Measurements from ENCODE around the gene HAUS8. TPM values are rescaled to one million over a fixed set of nuclear protein-coding genes. Genes with fewer than 3 reads are reported as not detected.
"Not testable (repeated sequence)": the region's sequence is repeated elsewhere in the genome, so short reads cannot be mapped to it uniquely, and the experiment has no call there.

Gene HAUS8
- total RNA-seq, 1 experiment from 2014 or later = 30.8 TPM

GRCh38 chr19:17025991-17026658 is 49.1 kb downstream of the HAUS8 start:
- peak; percentile 57 to 74 for DNase-seq
- Histone ChIP-seq H3K4me2 (peak overlapping the region; percentile 89), H3K4me1 (replicated peaks; ENCODE audit: insufficient read depth) (peaks cover 51% of the 10 kb centered on the region), H3K9me3 (ENCODE audit: insufficient read depth, low read depth) (no peaks in the 10 kb centered on the region), H3F3A (ENCODE audit: insufficient read depth, low read depth) (peaks cover 66% of the 10 kb centered on the region), H3K9me2 (ENCODE audit: insufficient read depth) (no peaks in the 10 kb centered on the region), H3K27me3 (ENCODE audit: insufficient read depth, low read depth) (no peaks in the 10 kb centered on the region), H3K4me3 (peak overlapping the region; percentile 92), H2AFZ (peak overlapping the region; percentile 83), H4K20me1 (ENCODE audit: insufficient read depth) (no peaks in the 10 kb centered on the region), H3K36me3 (ENCODE audit: low read depth) (peaks cover 7% of the 10 kb centered on the region; the same call in 1 of the 2 replicates), H3K79me2 (ENCODE audit: low read depth) (peaks cover 30% of the 10 kb centered on the region), H3K27ac (peak overlapping the region; percentile 48)
- POLR2A ChIA-PET (ENCODE audit: unreplicated experiment) = no interaction called here
- no TSS peak for BruUV-seq (replicated peaks)
- no peak for TF ChIP-seq CTCF (conservative IDR thresholded peaks at IDR 0.05)
- TF ChIP-seq EZH2 (IDR thresholded peaks at IDR 0.05; ENCODE audit: low read depth) = no peak
- intact Hi-C loops (cut with micrococcal nuclease; ENCODE audit: unreplicated experiment) = no loop called here
- CTCF ChIA-PET = no interaction called here

- intact Hi-C loops (cut with micrococcal nuclease; ENCODE audit: unreplicated experiment) = no loop called here
- POLR2A ChIA-PET (ENCODE audit: unreplicated experiment) = no interaction called here
- peaks cover 59% of the 10 kb centered on the region for H3K4me1 ChIP-seq (replicated peaks; ENCODE audit: insufficient read depth)
- peaks cover 38% of the 10 kb centered on the region for H3K79me2 ChIP-seq (ENCODE audit: low read depth)
- no peak overlapping the region for H2AFZ ChIP-seq
- CTCF ChIA-PET = no interaction called here
- H3K4me3 ChIP-seq = peak overlapping the region; percentile 92; the same call in 1 of the 2 replicates
- DNase-seq = peak; percentile 34 to 82
- peaks cover 66% of the 10 kb centered on the region for H3F3A ChIP-seq (ENCODE audit: insufficient read depth, low read depth)
- TF ChIP-seq EZH2 (IDR thresholded peaks at IDR 0.05; ENCODE audit: low read depth) (no peak), CTCF (conservative IDR thresholded peaks at IDR 0.05) (no peak)
- no peaks in the 10 kb centered on the region for H3K9me2 ChIP-seq (ENCODE audit: insufficient read depth)
- H3K36me3 ChIP-seq (ENCODE audit: low read depth) = peaks cover 7% of the 10 kb centered on the region; the same call in 1 of the 2 replicates
- no peaks in the 10 kb centered on the region for H3K9me3 ChIP-seq (ENCODE audit: insufficient read depth, low read depth)
- H4K20me1 ChIP-seq (ENCODE audit: insufficient read depth) = no peaks in the 10 kb centered on the region
- H3K27me3 ChIP-seq (ENCODE audit: insufficient read depth, low read depth) = no peaks in the 10 kb centered on the region
- BruUV-seq (replicated peaks) = no TSS peak
- peak overlapping the region; percentile 89 for H3K4me2 ChIP-seq
- H3K27ac ChIP-seq = peak overlapping the region; percentile 48
Observed at GRCh38 chr19:17025361-17025760, 49.9 kb downstream of the HAUS8 start.

- H3K9me2 ChIP-seq (ENCODE audit: insufficient read depth); H3K27me3 ChIP-seq (ENCODE audit: insufficient read depth, low read depth); H4K20me1 ChIP-seq (ENCODE audit: insufficient read depth); CTCF ChIA-PET; intact Hi-C loops (cut with micrococcal nuclease; ENCODE audit: unreplicated experiment); H3K36me3 ChIP-seq (ENCODE audit: low read depth); H3K9me3 ChIP-seq (ENCODE audit: insufficient read depth, low read depth); H2AFZ ChIP-seq: not testable (repeated sequence)
- Histone ChIP-seq H3K79me2 (ENCODE audit: low read depth) (peaks cover 42% of the 10 kb centered on the region), H3K4me2 (peak overlapping the region; percentile 89), H3K27ac (peak overlapping the region; percentile 48), H3F3A (ENCODE audit: insufficient read depth, low read depth) (peaks cover 67% of the 10 kb centered on the region), H3K4me1 (replicated peaks; ENCODE audit: insufficient read depth) (peaks cover 63% of the 10 kb centered on the region), H3K4me3 (peak overlapping the region; percentile 92; the same call in 1 of the 2 replicates)
- POLR2A ChIA-PET (ENCODE audit: unreplicated experiment) = interaction anchor here (0.7 kb wide), 2 partner anchors 104 to 253 kb away, joined by 5 read pairs; no protein-coding TSS in a partner anchor
- DNase-seq = peak; percentile 34 to 74
- BruUV-seq (replicated peaks) = TSS peak; percentile 40
Observed at GRCh38 chr19:17024941-17025340, 50.3 kb downstream of the HAUS8 start.
